Keratinocyte (primary cell): ENCODE data around the gene ELP6. TPM values are rescaled to one million over a fixed set of nuclear protein-coding genes. Genes with fewer than 3 reads are reported as not detected.

Source experiments
- DNase-seq: peaks from one replicate; pipeline ENCODE4 v3.0.0-alpha.2; 2011; ENCODE audit warnings: low read depth, missing footprints, low spot score
- FAIRE-seq: peaks from 2 replicates; lab custom pipeline; 2011; peaks lifted over from hg19 to GRCh38; lab: Jason Lieb, UNC
- H2AFZ ChIP-seq: 2 replicates; pipeline ENCODE4 v1.6.0; 2012; ENCODE audit warnings: low read length, control low read depth, inconsistent platforms; ENCODE audit not compliant: control insufficient read depth
- H3K27ac ChIP-seq: 2 replicates; pipeline ENCODE4 v1.5.1; 2011; ENCODE audit warnings: low read length; ENCODE audit not compliant: control insufficient read depth, insufficient read depth
- H3K27me3 ChIP-seq: 3 replicates; pipeline ENCODE4 v1.6.0; 2011; ENCODE audit warnings: low read length; ENCODE audit not compliant: control insufficient read depth, insufficient read depth; ENCODE audit errors: extremely low read depth
- H3K36me3 ChIP-seq, 2 experiments: 2 replicates in 1 of 2; 3 replicates in 1 of 2; pipeline ENCODE4 v1.5.1; 2011; ENCODE audit warnings: low read length in 2 of 2, mild to moderate bottlenecking in 1 of 2; ENCODE audit not compliant: control insufficient read depth in 2 of 2, insufficient read depth in 2 of 2; ENCODE audit errors: extremely low read depth in 1 of 2
- H3K4me1 ChIP-seq: 3 replicates; pipeline ENCODE4 v1.5.1; 2011; ENCODE audit warnings: low read length; ENCODE audit not compliant: control insufficient read depth, insufficient read depth; ENCODE audit errors: extremely low read depth
- H3K4me2 ChIP-seq: 3 replicates; pipeline ENCODE4 v1.6.0; 2011; ENCODE audit warnings: low read depth, low read length; ENCODE audit not compliant: control insufficient read depth, insufficient read depth; ENCODE audit errors: extremely low read depth
- H3K4me3 ChIP-seq, 3 experiments: fragments of 200-600 bp in 1 of 3; sonication (generic) in 1 of 3; 2 replicates in 2 of 3; 3 replicates in 1 of 3; pipeline ENCODE4 v1.5.1; 2011 to 2016; ENCODE audit warnings: low read length in 3 of 3, mild to moderate bottlenecking in 3 of 3, control low read depth in 2 of 3, inconsistent platforms in 1 of 3, low read depth in 1 of 3, mixed read lengths in 1 of 3, mixed run types in 1 of 3, moderate library complexity in 1 of 3; ENCODE audit not compliant: control insufficient read depth in 2 of 3, insufficient read depth in 2 of 3; ENCODE audit errors: extremely low read depth in 1 of 3
- H3K79me2 ChIP-seq: 2 replicates; pipeline ENCODE4 v1.6.0; 2012; ENCODE audit warnings: low read length; ENCODE audit not compliant: control insufficient read depth, insufficient read depth
- H3K9ac ChIP-seq: 3 replicates; pipeline ENCODE4 v1.6.0; 2011; ENCODE audit warnings: low read length; ENCODE audit not compliant: control insufficient read depth, insufficient read depth; ENCODE audit errors: extremely low read depth
- H3K9me1 ChIP-seq: 3 replicates; pipeline ENCODE4 v1.6.0; 2011; ENCODE audit warnings: low read length; ENCODE audit not compliant: control insufficient read depth, insufficient read depth; ENCODE audit errors: extremely low read depth
- H3K9me3 ChIP-seq: 2 replicates; pipeline ENCODE4 v1.5.1; 2012; ENCODE audit warnings: low read depth, low read length; ENCODE audit not compliant: control insufficient read depth
- H4K20me1 ChIP-seq: 3 replicates; pipeline ENCODE4 v1.6.0; 2011; ENCODE audit warnings: low read length; ENCODE audit not compliant: control insufficient read depth, insufficient read depth; ENCODE audit errors: extremely low read depth
- EZH2 ChIP-seq: IDR thresholded peaks from one replicate; pipeline ENCODE4 v1.6.1; 2012; ENCODE audit warnings: inconsistent platforms, mild to moderate bottlenecking, low read length, moderate library complexity
- dilution Hi-C: fragments of 300-500 bp; cut with MboI; formaldehyde crosslinking; loops from one replicate; pipeline ENCODE4 v1.7.0; 2020; ENCODE audit warnings: low sequenced_read_pairs; ENCODE audit not compliant: extremely low pct_ligation_motif_present
- polyA plus RNA-seq, 5 experiments: library from polyadenylated mRNA; depleted of rRNA in 3 of 5; stranded (reverse) in 3 of 5; stranded (forward) in 1 of 5; unstranded in 1 of 5; fragments of >200 nt; gene quantifications; 1 replicate in 1 of 5; 2 replicates in 3 of 5; 3 replicates in 1 of 5; pipeline versions ENCODE4 v1.2.1 to v1.2.3, GENCODE V29; 2011 to 2012; ENCODE audit warnings: missing spikeins in 2 of 5, low read depth in 1 of 5, low replicate concordance in 1 of 5
- TF ChIP-seq, protein P1 (sequence below), 3 experiments: IDR thresholded peaks in 1 of 3; conservative IDR thresholded peaks in 1 of 3; optimal IDR thresholded peaks in 1 of 3; 2 replicates in 2 of 3; 3 replicates in 1 of 3; pipeline versions ENCODE3 to v1.5.1; 2011; ENCODE audit warnings: low read length in 3 of 3, mild to moderate bottlenecking in 3 of 3, moderate library complexity in 2 of 3, control low read depth in 1 of 3, inconsistent platforms in 1 of 3; ENCODE audit not compliant: insufficient read depth in 2 of 3; ENCODE audit errors: extremely low read depth in 1 of 3

ELP6 gene
- polyA plus RNA-seq, 1 donor (not counting 4 experiments of a cell fraction or from before 2014, with no cell fraction given): 65.8 TPM

DNA sequence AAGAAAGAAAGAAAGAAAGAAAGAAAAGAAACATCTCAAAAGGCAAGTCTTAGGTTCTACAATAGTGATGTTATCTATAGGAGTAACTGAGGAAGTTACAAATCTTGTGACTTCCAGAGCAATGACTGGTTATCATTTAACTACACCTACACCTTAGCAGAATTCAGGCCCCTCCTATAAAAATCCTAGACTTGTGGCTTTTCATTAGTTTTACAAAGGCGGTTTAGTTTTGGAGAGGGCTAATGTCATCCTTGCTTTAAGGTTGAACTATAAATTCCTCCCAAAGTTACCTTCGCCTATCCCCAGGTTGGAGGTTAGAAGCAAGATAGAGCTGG lies 33.7 kb downstream of the ELP6 start:
- Histone ChIP-seq H3K36me3 (no peaks in the 10 kb centered on the region), H3K27ac (no peak overlapping the region), H2AFZ (no peak overlapping the region), H3K9ac (no peak overlapping the region), H3K4me3 (no peak overlapping the region), H4K20me1 (no peaks in the 10 kb centered on the region), H3K4me1 (peaks cover 6% of the 10 kb centered on the region), H3K4me2 (no peak overlapping the region), H3K79me2 (peaks cover 8% of the 10 kb centered on the region), H3K9me1 (no peaks in the 10 kb centered on the region), H3K9me3 (no peaks in the 10 kb centered on the region), H3K27me3 (no peaks in the 10 kb centered on the region)
- TF ChIP-seq EZH2: no peak
- TF ChIP-seq, protein P1, sequence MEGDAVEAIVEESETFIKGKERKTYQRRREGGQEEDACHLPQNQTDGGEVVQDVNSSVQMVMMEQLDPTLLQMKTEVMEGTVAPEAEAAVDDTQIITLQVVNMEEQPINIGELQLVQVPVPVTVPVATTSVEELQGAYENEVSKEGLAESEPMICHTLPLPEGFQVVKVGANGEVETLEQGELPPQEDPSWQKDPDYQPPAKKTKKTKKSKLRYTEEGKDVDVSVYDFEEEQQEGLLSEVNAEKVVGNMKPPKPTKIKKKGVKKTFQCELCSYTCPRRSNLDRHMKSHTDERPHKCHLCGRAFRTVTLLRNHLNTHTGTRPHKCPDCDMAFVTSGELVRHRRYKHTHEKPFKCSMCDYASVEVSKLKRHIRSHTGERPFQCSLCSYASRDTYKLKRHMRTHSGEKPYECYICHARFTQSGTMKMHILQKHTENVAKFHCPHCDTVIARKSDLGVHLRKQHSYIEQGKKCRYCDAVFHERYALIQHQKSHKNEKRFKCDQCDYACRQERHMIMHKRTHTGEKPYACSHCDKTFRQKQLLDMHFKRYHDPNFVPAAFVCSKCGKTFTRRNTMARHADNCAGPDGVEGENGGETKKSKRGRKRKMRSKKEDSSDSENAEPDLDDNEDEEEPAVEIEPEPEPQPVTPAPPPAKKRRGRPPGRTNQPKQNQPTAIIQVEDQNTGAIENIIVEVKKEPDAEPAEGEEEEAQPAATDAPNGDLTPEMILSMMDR (optimal IDR thresholded peaks at IDR 0.05 in 1 of 3, IDR thresholded peaks at IDR 0.05 in 1 of 3, conservative IDR thresholded peaks at IDR 0.05 in 1 of 3; ENCODE audit: extremely low read depth in 1 of 3, insufficient read depth in 2 of 3, low read length in 3 of 3): no peak
- FAIRE-seq (no peak), DNase-seq (no peak)
- dilution Hi-C loops: no loop called here

DNA sequence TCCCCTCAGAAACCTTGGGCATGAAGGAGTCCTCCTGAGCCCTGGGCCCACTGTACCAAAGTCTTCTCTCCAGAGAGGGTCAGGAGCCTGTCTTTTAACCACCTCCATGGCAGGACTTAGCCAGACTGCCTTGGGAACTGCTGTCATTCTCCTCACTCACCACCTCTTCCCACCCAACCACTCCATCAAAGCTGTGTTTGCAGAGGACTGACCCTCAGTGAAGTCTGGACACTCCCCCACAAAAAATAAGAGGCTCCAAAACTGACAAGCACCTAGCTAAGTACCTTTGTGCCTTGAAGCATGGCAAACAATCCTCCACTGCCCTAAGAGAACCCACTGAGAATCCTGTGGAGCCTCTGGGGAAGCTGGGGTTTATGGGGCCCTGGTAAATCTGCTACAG lies 35.5 kb downstream of the ELP6 start:
- no peak overlapping the region for H3K27ac ChIP-seq
- no peaks in the 10 kb centered on the region for H3K27me3 ChIP-seq
- no peak for DNase-seq
- H4K20me1 ChIP-seq: no peaks in the 10 kb centered on the region
- no peaks in the 10 kb centered on the region for H3K36me3 ChIP-seq
- peaks cover 23% of the 10 kb centered on the region for H3K79me2 ChIP-seq
- no peak for FAIRE-seq
- H3K9me3 ChIP-seq: no peaks in the 10 kb centered on the region
- dilution Hi-C loops: no loop called here
- H3K9ac ChIP-seq: no peak overlapping the region
- no peak overlapping the region for H3K4me3 ChIP-seq
- H3K4me2 ChIP-seq: no peak overlapping the region
- TF ChIP-seq, protein P1 (optimal IDR thresholded peaks at IDR 0.05 in 1 of 3, IDR thresholded peaks at IDR 0.05 in 1 of 3, conservative IDR thresholded peaks at IDR 0.05 in 1 of 3; ENCODE audit: extremely low read depth in 1 of 3, insufficient read depth in 2 of 3, low read length in 3 of 3): no peak
- no peak for TF ChIP-seq EZH2
- H3K4me1 ChIP-seq: peaks cover 16% of the 10 kb centered on the region
- H3K9me1 ChIP-seq: no peaks in the 10 kb centered on the region
- H2AFZ ChIP-seq: no peak overlapping the region
